Superior temporal gyrus (tissue), 1 donor: ENCODE measurements around the gene TIMM17A.
A peak's percentile ranks its signal among the peaks of the same experiment; 100 is the strongest.
"Not testable (repeated sequence)": the region's sequence is repeated elsewhere in the genome, so short reads cannot be mapped to it uniquely, and the experiment has no call there.

Source experiments
- DNase-seq: peaks from one replicate; pipeline ENCODE4 v3.0.0-alpha.2; 2016; ENCODE audit errors: extremely low spot score

The TIMM17A gene

GRCh38 chr1:201940316-201940715 is 15.0 kb upstream of the TIMM17A start:
- DNase-seq: not testable (repeated sequence)

GRCh38 chr1:201941420-201942128 is 13.7 kb upstream of the TIMM17A start:
- no peak for DNase-seq

GRCh38 chr1:201942129-201942495 is 13.2 kb upstream of the TIMM17A start:
- no peak for DNase-seq

- no peak for DNase-seq
These were observed 11.3 kb upstream of the TIMM17A start for GRCh38 chr1:201944002-201944401.

- no peak for DNase-seq
These were observed 10.7 kb upstream of the TIMM17A start for GRCh38 chr1:201944639-201945038.

- DNase-seq: no peak
These were observed 10.1 kb upstream of the TIMM17A start for GRCh38 chr1:201945157-201945556.

GRCh38 chr1:201945863-201946223 is 9.5 kb upstream of the TIMM17A start:
- DNase-seq: no peak

GRCh38 chr1:201946224-201946908 is 8.9 kb upstream of the TIMM17A start, which contains the start of gene LMOD1:
Gene LMOD1 (minus strand): TSS chr1:201946548. CDS start chr1:201946340, 208 bp downstream.
- peak; percentile 56 for DNase-seq

- DNase-seq: no peak
These were observed 7.7 kb upstream of the TIMM17A start for GRCh38 chr1:201947697-201948008.

- no peak for DNase-seq
These were observed 5.8 kb upstream of the TIMM17A start for GRCh38 chr1:201949491-201949890.

GRCh38 chr1:201954263-201955008 is 867 bp upstream of the TIMM17A start:
- DNase-seq: no peak

- DNase-seq: no peak
These were observed 433 bp downstream of the TIMM17A start for GRCh38 chr1:201955729-201956143.

GRCh38 chr1:201958348-201958747 is 3.0 kb downstream of the TIMM17A start:
- no peak for DNase-seq

- DNase-seq: not testable (repeated sequence)
These were observed 7.1 kb downstream of the TIMM17A start for GRCh38 chr1:201962382-201962781.

GRCh38 chr1:201964261-201964660 is 9.0 kb downstream of the TIMM17A start:
- no peak for DNase-seq

GRCh38 chr1:201966171-201966570 is 10.9 kb downstream of the TIMM17A start:
- no peak for DNase-seq

- DNase-seq: no peak
These were observed 13.1 kb downstream of the TIMM17A start for GRCh38 chr1:201968202-201968925.

GRCh38 chr1:201970334-201971159 is 15.2 kb downstream of the TIMM17A start:
- no peak for DNase-seq

GRCh38 chr1:201982082-201982622 is 26.8 kb downstream of the TIMM17A start:
- DNase-seq: peak; percentile 52

GRCh38 chr1:201982623-201983379 is 27.5 kb downstream of the TIMM17A start, which contains the start of gene RNPEP:
Gene RNPEP (plus strand): TSS chr1:201982648. CDS start chr1:201982667, 19 bp downstream.
- peak; percentile 48 for DNase-seq
